Measurements from ENCODE around the gene AASS. TPM values are rescaled to one million over a fixed set of nuclear protein-coding genes. Genes with fewer than 3 reads are reported as not detected.

AASS gene
- total RNA-seq, 1 experiment from 2014 or later: 38.8 TPM

- Histone ChIP-seq H3K36me3 (ENCODE audit: insufficient read depth, low read length, poor library complexity, severe bottlenecking) (no peaks in the 10 kb centered on the region), H3K9me3 (ENCODE audit: low read depth, low read length, poor library complexity, severe bottlenecking) (no peaks in the 10 kb centered on the region), H3K27me3 (replicated peaks; ENCODE audit: insufficient read depth, low read depth, low read length, poor library complexity) (no peaks in the 10 kb centered on the region), H3K4me3 (ENCODE audit: low read depth, low read length, poor library complexity, severe bottlenecking) (no peak overlapping the region), H3K27ac (ENCODE audit: low read depth, low read length, poor library complexity, severe bottlenecking) (no peak overlapping the region), H3K4me1 (ENCODE audit: insufficient read depth, low read length, poor library complexity, severe bottlenecking) (no peaks in the 10 kb centered on the region)
- intact Hi-C loops (cut with micrococcal nuclease; ENCODE audit: unreplicated experiment): no loop called here
- BruUV-seq (replicated peaks): no TSS peak
- TF ChIP-seq EZH2 (IDR thresholded peaks at IDR 0.05; ENCODE audit: borderline replicate concordance, low read depth, low read length, poor library complexity, severe bottlenecking) (no peak), CTCF (conservative IDR thresholded peaks at IDR 0.05; ENCODE audit: low read depth, low read length) (no peak)
- DNase-seq (ENCODE audit: low spot score): no peak
- CTCF ChIA-PET: no interaction called here
- POLR2A ChIA-PET (ENCODE audit: low non-redundant PET): no interaction called here
These were observed 75.0 kb downstream of the AASS start for GRCh38 chr7:122068999-122069398.

- Histone ChIP-seq H3K27ac (ENCODE audit: low read depth, low read length, poor library complexity, severe bottlenecking) (no peak overlapping the region), H3K4me3 (ENCODE audit: low read depth, low read length, poor library complexity, severe bottlenecking) (no peak overlapping the region), H3K27me3 (replicated peaks; ENCODE audit: insufficient read depth, low read depth, low read length, poor library complexity) (no peaks in the 10 kb centered on the region), H3K36me3 (ENCODE audit: insufficient read depth, low read length, poor library complexity, severe bottlenecking) (no peaks in the 10 kb centered on the region), H3K9me3 (ENCODE audit: low read depth, low read length, poor library complexity, severe bottlenecking) (no peaks in the 10 kb centered on the region), H3K4me1 (ENCODE audit: insufficient read depth, low read length, poor library complexity, severe bottlenecking) (no peaks in the 10 kb centered on the region)
- no TSS peak for BruUV-seq (replicated peaks)
- CTCF ChIA-PET: no interaction called here
- no peak for DNase-seq (ENCODE audit: low spot score)
- no peak for TF ChIP-seq EZH2 (IDR thresholded peaks at IDR 0.05; ENCODE audit: borderline replicate concordance, low read depth, low read length, poor library complexity, severe bottlenecking)
- TF ChIP-seq CTCF (conservative IDR thresholded peaks at IDR 0.05; ENCODE audit: low read depth, low read length): no peak
- intact Hi-C loops (cut with micrococcal nuclease; ENCODE audit: unreplicated experiment): no loop called here
- POLR2A ChIA-PET (ENCODE audit: low non-redundant PET): no interaction called here
These were observed 76.0 kb downstream of the AASS start for GRCh38 chr7:122068046-122068445.

- CTCF ChIA-PET: no interaction called here
- intact Hi-C loops (cut with micrococcal nuclease; ENCODE audit: unreplicated experiment): no loop called here
- no TSS peak for BruUV-seq (replicated peaks)
- Histone ChIP-seq H3K27ac (ENCODE audit: low read depth, low read length, poor library complexity, severe bottlenecking) (no peak overlapping the region), H3K9me3 (ENCODE audit: low read depth, low read length, poor library complexity, severe bottlenecking) (no peaks in the 10 kb centered on the region), H3K4me1 (ENCODE audit: insufficient read depth, low read length, poor library complexity, severe bottlenecking) (no peaks in the 10 kb centered on the region), H3K36me3 (ENCODE audit: insufficient read depth, low read length, poor library complexity, severe bottlenecking) (no peaks in the 10 kb centered on the region), H3K27me3 (replicated peaks; ENCODE audit: insufficient read depth, low read depth, low read length, poor library complexity) (no peaks in the 10 kb centered on the region), H3K4me3 (ENCODE audit: low read depth, low read length, poor library complexity, severe bottlenecking) (no peak overlapping the region)
- POLR2A ChIA-PET (ENCODE audit: low non-redundant PET): no interaction called here
- no peak for DNase-seq (ENCODE audit: low spot score)
- TF ChIP-seq EZH2 (IDR thresholded peaks at IDR 0.05; ENCODE audit: borderline replicate concordance, low read depth, low read length, poor library complexity, severe bottlenecking) (no peak), CTCF (conservative IDR thresholded peaks at IDR 0.05; ENCODE audit: low read depth, low read length) (no peak)
These were observed 77.0 kb downstream of the AASS start for GRCh38 chr7:122067077-122067476.

All from A673 (cell line).